ENCODE data around the gene GLTPD2. TPM values are rescaled to one million over a fixed set of nuclear protein-coding genes. Genes with fewer than 3 reads are reported as not detected.
A peak's percentile ranks its signal among the peaks of the same experiment; 100 is the strongest.

GLTPD2 gene
- total RNA-seq, 2 donors from 2014 or later, result 0.88 to 1.6 TPM

- no peaks in the 10 kb centered on the region for H3K27me3 Mint-ChIP-seq (ENCODE audit: insufficient read depth)
- H3K4me1 Mint-ChIP-seq, result peaks cover 5% of the 10 kb centered on the region
- Histone ChIP-seq H3K27ac (ENCODE audit: low read depth, low read length) (no peak overlapping the region), H3K4me1 (ENCODE audit: control insufficient read depth, insufficient read depth, low read length) (no peaks in the 10 kb centered on the region), H3K36me3 (ENCODE audit: control insufficient read depth, insufficient read depth, low read length) (peaks cover 55% of the 10 kb centered on the region), H3K9me3 (ENCODE audit: control insufficient read depth, low read length) (no peaks in the 10 kb centered on the region), H3K9ac (ENCODE audit: extremely low read depth, low read length, poor library complexity, severe bottlenecking) (no peak overlapping the region), H3K4me3 (ENCODE audit: low read length) (no peak overlapping the region), H3K27me3 (ENCODE audit: control insufficient read depth, insufficient read depth, low read length, poor library complexity, severe bottlenecking) (no peaks in the 10 kb centered on the region)
- no peak overlapping the region for H3K27ac Mint-ChIP-seq
- H3K4me3 Mint-ChIP-seq, result no peak overlapping the region
- no peak for TF ChIP-seq CTCF (conservative IDR thresholded peaks at IDR 0.05)
- WGBS, 2 experiments (ENCODE audit: insufficient coverage in 1 of 2, insufficient read length in 1 of 2), result 97 to 99% methylated on average over 12 of the region's 12 CpGs
- H3K36me3 Mint-ChIP-seq (ENCODE audit: low read depth), result peaks cover 52% of the 10 kb centered on the region
- no peak for DNase-seq
- H3K9me3 Mint-ChIP-seq, result peaks cover 2% of the 10 kb centered on the region
Measured at GRCh38 chr17:4811471-4811870, 22.7 kb downstream of the GLTPD2 start.

- Histone ChIP-seq H3K4me1 (ENCODE audit: control insufficient read depth, insufficient read depth, low read length) (no peaks in the 10 kb centered on the region), H3K4me3 (ENCODE audit: low read length) (no peak overlapping the region), H3K36me3 (ENCODE audit: control insufficient read depth, insufficient read depth, low read length) (peaks cover 61% of the 10 kb centered on the region), H3K27me3 (ENCODE audit: control insufficient read depth, insufficient read depth, low read length, poor library complexity, severe bottlenecking) (no peaks in the 10 kb centered on the region), H3K9me3 (ENCODE audit: control insufficient read depth, low read length) (no peaks in the 10 kb centered on the region), H3K9ac (ENCODE audit: extremely low read depth, low read length, poor library complexity, severe bottlenecking) (no peak overlapping the region), H3K27ac (ENCODE audit: low read depth, low read length) (no peak overlapping the region)
- Mint-ChIP-seq H3K9me3 (peaks cover 2% of the 10 kb centered on the region), H3K4me1 (peaks cover 3% of the 10 kb centered on the region), H3K36me3 (ENCODE audit: low read depth) (peaks cover 60% of the 10 kb centered on the region), H3K27ac (no peak overlapping the region), H3K27me3 (ENCODE audit: insufficient read depth) (no peaks in the 10 kb centered on the region), H3K4me3 (no peak overlapping the region)
- no peak for TF ChIP-seq CTCF (conservative IDR thresholded peaks at IDR 0.05)
- 92 to 94% methylated on average over 5 to 7 of the region's 7 CpGs for WGBS, 2 experiments (ENCODE audit: insufficient coverage in 1 of 2, insufficient read length in 1 of 2)
- no peak for DNase-seq
Measured at GRCh38 chr17:4812690-4813089, 23.9 kb downstream of the GLTPD2 start.

GRCh38 chr17:4815043-4815675, 26.4 kb downstream of the GLTPD2 start:
- WGBS, 2 experiments (ENCODE audit: insufficient coverage in 1 of 2, insufficient read length in 1 of 2), result 95 to 100% methylated on average over 3 to 7 of the region's 7 CpGs
- Mint-ChIP-seq H3K27ac (no peak overlapping the region), H3K9me3 (peaks cover 2% of the 10 kb centered on the region), H3K4me1 (no peaks in the 10 kb centered on the region), H3K27me3 (ENCODE audit: insufficient read depth) (no peaks in the 10 kb centered on the region), H3K4me3 (no peak overlapping the region), H3K36me3 (ENCODE audit: low read depth) (peaks cover 67% of the 10 kb centered on the region)
- H3K4me3 ChIP-seq (ENCODE audit: low read length), result no peak overlapping the region
- peak; percentile 75 for TF ChIP-seq CTCF (conservative IDR thresholded peaks at IDR 0.05)
- no peak overlapping the region for H3K27ac ChIP-seq (ENCODE audit: low read depth, low read length)
- H3K36me3 ChIP-seq (ENCODE audit: control insufficient read depth, insufficient read depth, low read length), result peaks cover 53% of the 10 kb centered on the region
- H3K27me3 ChIP-seq (ENCODE audit: control insufficient read depth, insufficient read depth, low read length, poor library complexity, severe bottlenecking), result no peaks in the 10 kb centered on the region
- no peaks in the 10 kb centered on the region for H3K4me1 ChIP-seq (ENCODE audit: control insufficient read depth, insufficient read depth, low read length)
- DNase-seq, result peak; percentile 71
- no peak overlapping the region for H3K9ac ChIP-seq (ENCODE audit: extremely low read depth, low read length, poor library complexity, severe bottlenecking)
- no peaks in the 10 kb centered on the region for H3K9me3 ChIP-seq (ENCODE audit: control insufficient read depth, low read length)

All from endodermal cell (in vitro differentiated cells).